RPMI8226 (cell line): ENCODE measurements around the gene ACACB.
"Not testable (repeated sequence)": the region's sequence is repeated elsewhere in the genome, so short reads cannot be mapped to it uniquely, and the experiment has no call there.

ENCODE experiments used
- DNase-seq: peaks from one replicate; pipeline ENCODE4 v3.0.0-alpha.2; 2015

ACACB gene

DNA sequence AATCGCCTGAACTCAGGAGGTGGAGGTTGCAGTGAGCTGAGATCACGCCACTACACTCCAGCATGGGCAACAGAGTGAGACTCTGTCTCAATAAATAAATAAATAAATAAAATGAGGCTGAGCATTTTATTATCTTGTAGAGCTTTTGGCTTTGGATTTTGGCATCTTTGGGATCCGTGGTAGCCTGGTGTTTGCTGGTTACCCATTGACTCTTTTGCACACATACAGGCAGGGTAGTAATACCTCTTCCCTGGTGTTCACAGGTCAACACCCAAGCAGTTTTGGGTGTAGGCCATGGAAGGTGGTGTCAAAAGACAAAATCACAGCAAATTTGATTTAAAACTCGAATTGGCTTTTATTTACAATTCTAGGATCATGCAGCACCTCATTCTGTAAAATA, 27.8 kb downstream of the ACACB start:
- no peak for DNase-seq

DNA sequence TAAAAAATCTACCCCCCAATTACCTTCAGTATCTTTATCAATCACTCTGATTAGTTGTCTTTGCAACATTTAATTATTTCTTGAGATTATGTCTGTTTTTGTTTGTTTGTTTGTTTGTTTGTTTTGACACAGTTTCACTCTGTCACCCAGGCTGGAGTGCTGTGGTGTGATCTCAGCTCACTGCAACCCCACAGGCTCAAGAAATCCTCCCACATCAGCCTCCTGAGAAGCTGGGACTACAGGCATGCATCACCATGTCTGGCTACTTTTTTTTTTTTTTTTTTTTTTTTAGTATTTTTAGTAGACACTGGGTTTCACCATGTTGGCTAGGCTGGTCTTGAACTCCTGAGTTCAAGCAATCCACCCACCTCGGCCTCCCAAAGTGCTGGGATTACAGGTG, 30.7 kb downstream of the ACACB start:
- DNase-seq = not testable (repeated sequence)

- no peak for DNase-seq
Measured at GRCh38 chr12:109147954-109148353, 31.6 kb downstream of the ACACB start.

- DNase-seq = no peak
Measured at GRCh38 chr12:109150124-109150640, 33.8 kb downstream of the ACACB start.

DNA sequence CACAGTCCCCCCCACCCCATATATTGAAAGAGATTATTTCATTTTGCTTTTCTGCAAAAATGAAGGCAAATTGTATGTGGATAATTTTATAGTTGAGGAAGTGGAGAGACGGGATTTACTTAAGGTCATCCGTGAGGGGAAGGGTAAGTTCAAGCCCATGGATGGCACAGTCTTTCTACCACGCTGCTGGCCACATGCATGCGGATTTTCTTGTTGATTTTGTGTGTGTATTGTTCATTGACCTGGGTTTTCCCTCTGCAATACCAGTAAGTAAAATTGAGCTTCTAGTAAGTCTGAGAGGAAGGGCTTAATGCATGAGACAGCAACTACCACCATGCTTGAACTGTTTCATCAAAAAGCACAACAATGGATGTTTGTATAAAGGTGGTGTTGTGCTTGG, 35.1 kb downstream of the ACACB start:
- DNase-seq = no peak

GRCh38 chr12:109153821-109154441, 37.5 kb downstream of the ACACB start:
- DNase-seq = no peak

DNA sequence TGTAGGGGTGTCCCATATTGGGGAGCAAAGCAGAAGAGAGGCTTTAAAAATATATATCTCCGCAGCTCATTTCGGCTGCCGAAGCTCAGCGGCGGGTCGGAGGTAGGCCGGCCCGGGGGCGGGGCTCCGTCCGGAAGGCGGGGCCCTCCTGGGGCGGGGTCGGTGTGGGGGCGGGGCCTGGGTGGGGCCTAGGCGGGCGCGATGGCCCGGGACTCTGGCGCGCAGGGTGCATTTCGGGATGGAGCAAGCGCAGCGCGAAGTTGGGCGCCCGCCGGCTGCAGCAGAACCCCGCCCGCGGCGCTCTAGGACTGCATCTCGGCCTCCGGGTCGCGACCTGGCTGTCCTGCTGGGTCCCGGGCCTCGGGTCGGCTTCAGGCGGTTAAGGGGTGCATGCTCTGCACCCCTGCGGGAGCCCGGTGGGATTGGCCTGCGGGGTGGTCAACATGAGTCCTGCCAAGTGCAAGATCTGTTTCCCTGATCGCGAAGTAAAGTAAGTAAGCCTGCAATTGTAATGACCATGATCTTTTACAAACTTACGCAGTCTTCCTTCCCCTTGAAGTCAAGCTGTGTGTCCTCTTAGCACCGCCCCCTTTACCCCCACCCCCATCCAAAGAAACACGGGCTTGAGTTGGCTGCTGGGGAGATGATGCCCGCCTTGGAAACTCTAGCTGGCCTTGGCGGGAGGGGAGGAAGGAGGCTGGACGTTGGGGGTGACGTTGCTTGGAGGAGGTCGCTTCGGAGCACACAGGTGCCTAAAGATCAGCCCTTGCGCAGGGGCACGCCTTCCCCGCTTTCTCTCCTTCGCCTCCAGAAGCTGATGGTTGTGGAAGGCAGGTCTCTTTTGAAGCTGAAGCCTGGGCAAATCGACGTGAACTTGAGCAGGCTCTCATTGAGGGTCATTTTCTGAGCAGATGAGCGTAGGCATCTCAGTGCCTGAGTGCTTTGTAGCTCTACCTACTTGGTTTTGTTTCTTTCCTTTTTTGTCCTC, 38.4 kb downstream of the ACACB start:
- peak; percentile 86 for DNase-seq

GRCh38 chr12:109156036-109156435, 39.6 kb downstream of the ACACB start:
- DNase-seq = no peak

DNA sequence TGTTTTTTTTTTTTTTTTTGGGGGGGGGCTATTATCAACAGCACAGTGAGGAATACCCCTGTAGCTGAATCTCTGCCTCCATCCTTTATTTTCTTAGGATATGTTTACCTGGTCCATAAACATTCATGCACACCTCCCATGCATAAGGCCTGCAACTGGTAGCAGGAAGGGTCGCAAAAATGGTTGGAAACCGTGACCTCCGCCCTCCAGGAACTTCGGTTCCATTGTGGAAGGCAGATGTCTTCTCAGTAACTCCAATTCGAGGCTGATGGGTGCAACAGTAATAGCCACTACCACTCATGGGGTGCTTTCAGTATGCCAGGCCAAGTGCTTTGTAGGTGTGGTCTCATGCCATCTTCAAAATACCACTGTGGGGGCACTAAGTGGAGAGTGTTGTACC, 40.2 kb downstream of the ACACB start:
- no peak for DNase-seq

- DNase-seq = no peak
Measured at GRCh38 chr12:109157986-109158385, 41.6 kb downstream of the ACACB start.

GRCh38 chr12:109160433-109160832, 44.0 kb downstream of the ACACB start:
- no peak for DNase-seq

DNA sequence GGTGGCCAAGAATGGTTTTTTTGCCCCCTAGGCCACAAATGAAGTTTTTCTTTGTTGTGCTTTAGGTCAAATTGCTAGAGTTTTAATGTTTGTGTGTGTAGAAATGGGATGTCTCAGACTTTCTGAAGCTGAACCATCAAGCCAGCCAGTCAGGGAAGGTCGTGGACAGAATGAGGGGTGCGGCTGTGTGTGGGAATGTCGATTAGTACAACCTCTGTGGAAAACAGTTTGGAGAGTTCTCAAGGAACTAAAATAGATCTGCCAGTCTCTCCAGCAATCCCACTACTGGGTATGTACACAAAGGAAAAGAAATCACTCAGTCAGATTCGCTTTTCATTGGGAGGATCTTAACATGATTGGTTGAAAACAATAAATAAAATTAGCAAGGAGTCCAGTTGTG, 44.5 kb downstream of the ACACB start:
- DNase-seq = no peak

- DNase-seq = no peak
Measured at GRCh38 chr12:109162551-109162950, 46.2 kb downstream of the ACACB start.

- no peak for DNase-seq
Measured at GRCh38 chr12:109163167-109163566, 46.8 kb downstream of the ACACB start.

- DNase-seq = no peak
Measured at GRCh38 chr12:109165599-109165998, 49.2 kb downstream of the ACACB start.

- no peak for DNase-seq
Measured at GRCh38 chr12:109166371-109166770, 50.0 kb downstream of the ACACB start.

- no peak for DNase-seq
Measured at GRCh38 chr12:109167781-109168180, 51.4 kb downstream of the ACACB start.

GRCh38 chr12:109169262-109169661, 52.9 kb downstream of the ACACB start:
- no peak for DNase-seq

GRCh38 chr12:109169686-109170085, 53.3 kb downstream of the ACACB start:
- no peak for DNase-seq

- no peak for DNase-seq
Measured at GRCh38 chr12:109170324-109170723, 53.9 kb downstream of the ACACB start.

DNA sequence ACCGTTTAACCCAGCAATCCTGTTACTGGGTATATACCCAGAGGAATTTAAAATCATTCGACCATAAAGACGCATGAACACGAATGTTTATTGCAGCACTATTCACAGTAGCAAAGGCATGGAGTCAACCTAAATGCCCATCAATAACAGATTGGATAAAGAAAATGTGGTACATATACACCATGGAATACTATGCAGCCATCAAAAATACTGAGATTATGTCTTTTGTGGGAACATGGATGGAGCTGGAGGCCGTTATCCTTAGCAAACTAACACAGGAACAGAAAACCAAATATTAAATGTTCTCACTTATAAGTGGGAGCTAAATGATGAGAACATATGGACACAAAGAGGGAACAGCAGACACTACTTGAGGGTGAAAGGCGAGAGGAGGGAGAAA, 56.4 kb downstream of the ACACB start:
- not testable (repeated sequence) for DNase-seq

GRCh38 chr12:109173443-109174240, 57.3 kb downstream of the ACACB start:
- no peak for DNase-seq

DNA sequence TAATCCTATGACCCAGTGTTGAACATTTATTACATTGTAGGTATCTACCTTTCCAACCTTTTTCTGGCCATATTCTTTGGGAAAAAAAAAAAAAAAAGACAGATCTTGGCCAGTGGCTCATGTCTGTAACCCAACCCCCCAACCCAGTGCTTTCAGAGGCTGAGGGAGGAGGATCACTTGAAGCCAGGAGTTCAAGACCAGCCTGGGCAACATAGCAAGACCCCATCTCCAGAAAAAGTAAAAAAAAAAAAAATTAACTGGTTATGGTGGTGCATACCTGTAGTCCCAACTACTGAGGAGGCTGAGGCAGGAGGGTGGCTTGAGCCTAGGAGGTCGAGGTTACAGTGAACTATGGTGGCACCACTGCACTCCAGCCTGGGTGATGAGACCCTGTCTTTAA, 58.1 kb downstream of the ACACB start:
- DNase-seq = no peak
